RCC 7860 (cell line): ENCODE measurements around the gene TRIM37.
"Not testable (repeated sequence)": the region's sequence is repeated elsewhere in the genome, so short reads cannot be mapped to it uniquely, and the experiment has no call there.

ENCODE experiments used
- DNase-seq: peaks from one replicate; pipeline ENCODE4 v3.0.0-alpha.2; 2015; ENCODE audit warnings: low spot score
- FAIRE-seq: peaks from 2 replicates; lab custom pipeline; 2012; peaks lifted over from hg19 to GRCh38; lab: Jason Lieb, UNC

The TRIM37 gene

GRCh38 chr17:58956997-58957724 lies 149.5 kb downstream of the TRIM37 start:
- no peak for FAIRE-seq

GRCh38 chr17:58954358-58954757 lies 152.3 kb downstream of the TRIM37 start:
- not testable (repeated sequence) for DNase-seq, FAIRE-seq

More at GRCh38 chr17:58956997-58957724, 149.5 kb downstream of the TRIM37 start:
- no peak for DNase-seq

- FAIRE-seq (no peak), DNase-seq (no peak)
Observed at GRCh38 chr17:58947824-58948223, 158.9 kb downstream of the TRIM37 start.

GRCh38 chr17:58947411-58947810 lies 159.3 kb downstream of the TRIM37 start:
- FAIRE-seq: no peak
- no peak for DNase-seq

- DNase-seq: no peak
- FAIRE-seq: no peak
Observed at GRCh38 chr17:58944166-58944565, 162.5 kb downstream of the TRIM37 start.

GRCh38 chr17:58936295-58936694 lies 170.4 kb downstream of the TRIM37 start:
- no peak for DNase-seq
- no peak for FAIRE-seq

GRCh38 chr17:58932956-58933355 lies 173.7 kb downstream of the TRIM37 start:
- FAIRE-seq (no peak), DNase-seq (no peak)
